K562 (cell line): ENCODE measurements around the gene INTS4. TPM values are rescaled to one million over a fixed set of nuclear protein-coding genes. Genes with fewer than 3 reads are reported as not detected.

Experiments used
- ARID2 ChIP-seq: fragments of 450-650 bp; IDR thresholded peaks from 2 replicates; pipeline ENCODE4 v1.6.1; 2017; ENCODE audit warnings: antibody characterized with exemption, mild to moderate bottlenecking
- E2F3 ChIP-seq: fragments of 250-450 bp; sonication (Bioruptor Pico); IDR thresholded peaks from 2 replicates; pipeline ENCODE4 v1.4.0; 2020; ENCODE audit warnings: mild to moderate bottlenecking
- GABPA ChIP-seq: fragments of 200-800 bp; sonication (Bioruptor generic); conservative IDR thresholded peaks from 2 replicates; pipeline ENCODE4 v1.6.1; 2016; ENCODE audit warnings: low read depth, missing genetic modification characterization, missing compliant biosample characterization
- HDAC1 ChIP-seq, 2 experiments: fragments of 450-650 bp; IDR thresholded peaks; 2 replicates each; pipeline ENCODE4 v1.6.1; 2016 to 2017; ENCODE audit warnings: inconsistent platforms in 1 of 2, mild to moderate bottlenecking in 1 of 2, moderate library complexity in 1 of 2
- NR2C1 ChIP-seq, 2 experiments: fragments of 450-650 bp; IDR thresholded peaks; 2 replicates each; pipeline ENCODE4 v1.6.1; 2017; ENCODE audit warnings: mild to moderate bottlenecking in 2 of 2, antibody characterized with exemption in 1 of 2, inconsistent platforms in 1 of 2, missing compliant biosample characterization in 1 of 2, missing genetic modification characterization in 1 of 2
- PTRF ChIP-seq: fragments of 450-650 bp; IDR thresholded peaks from 2 replicates; pipeline ENCODE4 v1.6.1; 2016; ENCODE audit warnings: mild to moderate bottlenecking, missing genetic modification characterization, missing compliant biosample characterization
- RAD21 ChIP-seq, 2 experiments: fragments of 250-450 bp in 1 of 2; fragments of 450-650 bp in 1 of 2; sonication (Bioruptor Pico) in 1 of 2; formaldehyde crosslinking in 1 of 2; IDR thresholded peaks in 1 of 2; conservative IDR thresholded peaks in 1 of 2; 2 replicates each; pipeline versions ENCODE4 v1.4.0 to v1.8.0; 2020 to 2022; ENCODE audit warnings: mild to moderate bottlenecking in 2 of 2, moderate library complexity in 1 of 2
- SUPT5H ChIP-seq: fragments of 450-650 bp; IDR thresholded peaks from 2 replicates; pipeline ENCODE4 v1.6.1; 2016
- TAF15 ChIP-seq: fragments of 200-400 bp; formaldehyde crosslinking; IDR thresholded peaks from 2 replicates; pipeline ENCODE4 v1.6.1; 2017; ENCODE audit warnings: mild to moderate bottlenecking, low read depth, low read length, moderate library complexity
- YY1 ChIP-seq, 3 experiments: IDR thresholded peaks; 2 replicates each; pipeline ENCODE4 v1.6.1; 2011; ENCODE audit warnings: low read length in 2 of 3, mild to moderate bottlenecking in 2 of 3, moderate library complexity in 2 of 3, borderline replicate concordance in 1 of 3, control low read depth in 1 of 3, low read depth in 1 of 3; ENCODE audit not compliant: insufficient read depth in 3 of 3, insufficient replicate concordance in 2 of 3, control insufficient read depth in 1 of 3, insufficient read length in 1 of 3; ENCODE audit errors: extremely low read depth in 1 of 3
- ZNF696 ChIP-seq: fragments of 250-450 bp; sonication (Bioruptor Pico); conservative IDR thresholded peaks from 2 replicates; pipeline ENCODE4 v1.4.0; 2020; ENCODE audit warnings: mild to moderate bottlenecking, moderate library complexity
- polyA plus RNA-seq, 8 experiments: library from polyadenylated mRNA; depleted of rRNA in 4 of 8; stranded (reverse) in 5 of 8; unstranded in 3 of 8; fragments of >200 nt; fragmentation: Nextera tagmentation in 2 of 8; fragmentation: Illumina TruSeq in 1 of 8; extraction: Ambion mirVana in 2 of 8; extraction: Trizol in 1 of 8; gene quantifications; 2 replicates each; pipeline versions ENCODE4 v1.2.1 to v1.2.3, GENCODE V29; 2011 to 2014; ENCODE audit warnings: inconsistent platforms in 1 of 8, missing spikeins in 1 of 8
- total RNA-seq, 7 experiments: library from RNA; depleted of rRNA in 6 of 7; stranded (reverse); fragments of >200 nt in 6 of 7; fragmentation: Illumina TruSeq in 2 of 7; extraction: Trizol in 2 of 7; gene quantifications; 2 replicates each; pipeline versions ENCODE4 v1.2.1 to v1.2.3, GENCODE V29; 2011 to 2021; ENCODE audit warnings: low replicate concordance in 1 of 7
- TF ChIP-seq, protein P1 (sequence below), 2 experiments: fragments of 450-650 bp; formaldehyde crosslinking in 1 of 2; IDR thresholded peaks; 2 replicates each; pipeline versions ENCODE4 v1.4.0 to v1.6.1; 2014 to 2020; ENCODE audit warnings: mild to moderate bottlenecking in 2 of 2, borderline replicate concordance in 1 of 2, low read depth in 1 of 2
- TF ChIP-seq, protein P2 (sequence below): sonication (generic); formaldehyde crosslinking; IDR thresholded peaks from 2 replicates; pipeline ENCODE4 v1.8.0; 2022; ENCODE audit warnings: missing genetic modification reagents, mild to moderate bottlenecking, moderate library complexity, borderline replicate concordance
- TF ChIP-seq, protein P3 (sequence below): fragments of 450-650 bp; IDR thresholded peaks from 2 replicates; pipeline ENCODE4 v1.7.0; 2016; ENCODE audit warnings: borderline replicate concordance

The INTS4 gene
- total and polyA plus RNA-seq, 9 of the 15 experiments (the other 6 are each of a cell fraction or from before 2014, with no cell fraction given): 28.4 to 53.4 (median 44.5) TPM

DNA sequence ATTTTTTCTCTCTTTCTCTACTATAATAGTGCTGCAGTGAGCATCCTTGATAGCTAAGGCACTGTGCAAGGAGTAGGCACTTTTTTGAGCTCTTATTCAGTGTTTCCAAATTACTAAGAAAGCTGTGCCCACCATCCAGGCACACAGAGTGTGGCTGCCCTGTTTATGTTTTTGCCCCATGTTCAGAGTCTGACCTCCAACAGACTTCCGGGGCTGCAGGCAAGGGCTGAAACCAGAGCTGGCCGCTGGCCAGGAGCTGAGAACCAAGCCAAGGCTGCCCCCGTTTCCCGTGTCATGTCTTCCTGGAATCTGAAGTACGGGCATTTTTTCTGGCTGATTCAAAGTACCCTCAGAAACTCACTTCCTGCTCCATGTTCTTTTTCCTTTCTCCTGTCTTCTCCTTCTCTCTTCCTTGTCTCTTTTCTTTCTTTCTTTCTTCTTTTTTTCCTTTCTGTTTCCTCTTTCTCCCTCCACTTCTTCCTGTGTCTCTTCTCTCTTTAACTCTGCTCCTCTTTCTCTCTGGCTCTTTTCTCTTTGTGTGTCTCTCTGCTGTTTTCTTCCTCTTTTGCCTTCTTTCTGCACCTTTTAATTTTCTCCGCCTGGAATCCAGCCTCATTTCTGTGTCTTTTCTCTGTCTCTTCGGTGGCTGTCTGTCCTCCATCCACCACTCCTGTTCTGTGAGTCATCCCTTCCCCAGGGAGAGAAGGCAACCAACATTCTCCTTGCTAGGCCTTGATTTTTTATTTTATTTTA is 45.6 kb upstream of the INTS4 start (continued):
- TF ChIP-seq, protein P1, sequence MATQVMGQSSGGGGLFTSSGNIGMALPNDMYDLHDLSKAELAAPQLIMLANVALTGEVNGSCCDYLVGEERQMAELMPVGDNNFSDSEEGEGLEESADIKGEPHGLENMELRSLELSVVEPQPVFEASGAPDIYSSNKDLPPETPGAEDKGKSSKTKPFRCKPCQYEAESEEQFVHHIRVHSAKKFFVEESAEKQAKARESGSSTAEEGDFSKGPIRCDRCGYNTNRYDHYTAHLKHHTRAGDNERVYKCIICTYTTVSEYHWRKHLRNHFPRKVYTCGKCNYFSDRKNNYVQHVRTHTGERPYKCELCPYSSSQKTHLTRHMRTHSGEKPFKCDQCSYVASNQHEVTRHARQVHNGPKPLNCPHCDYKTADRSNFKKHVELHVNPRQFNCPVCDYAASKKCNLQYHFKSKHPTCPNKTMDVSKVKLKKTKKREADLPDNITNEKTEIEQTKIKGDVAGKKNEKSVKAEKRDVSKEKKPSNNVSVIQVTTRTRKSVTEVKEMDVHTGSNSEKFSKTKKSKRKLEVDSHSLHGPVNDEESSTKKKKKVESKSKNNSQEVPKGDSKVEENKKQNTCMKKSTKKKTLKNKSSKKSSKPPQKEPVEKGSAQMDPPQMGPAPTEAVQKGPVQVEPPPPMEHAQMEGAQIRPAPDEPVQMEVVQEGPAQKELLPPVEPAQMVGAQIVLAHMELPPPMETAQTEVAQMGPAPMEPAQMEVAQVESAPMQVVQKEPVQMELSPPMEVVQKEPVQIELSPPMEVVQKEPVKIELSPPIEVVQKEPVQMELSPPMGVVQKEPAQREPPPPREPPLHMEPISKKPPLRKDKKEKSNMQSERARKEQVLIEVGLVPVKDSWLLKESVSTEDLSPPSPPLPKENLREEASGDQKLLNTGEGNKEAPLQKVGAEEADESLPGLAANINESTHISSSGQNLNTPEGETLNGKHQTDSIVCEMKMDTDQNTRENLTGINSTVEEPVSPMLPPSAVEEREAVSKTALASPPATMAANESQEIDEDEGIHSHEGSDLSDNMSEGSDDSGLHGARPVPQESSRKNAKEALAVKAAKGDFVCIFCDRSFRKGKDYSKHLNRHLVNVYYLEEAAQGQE (IDR thresholded peaks at IDR 0.05; ENCODE audit: borderline replicate concordance): no peak
- TF ChIP-seq, protein P1 (CRISPR knock-in tag; IDR thresholded peaks at IDR 0.05; ENCODE audit: low read depth): no peak
- TF ChIP-seq TAF15 (no peak), NR2C1 (IDR thresholded peaks at IDR 0.05) (no peak), NR2C1 (tag; IDR thresholded peaks at IDR 0.05) (peak; percentile 43; the same call in 1 of the 2 replicates), E2F3 (CRISPR knock-in tag) (no peak), PTRF (tag) (0 out of 2 replicates have a peak, but pooled peaks have one; percentile 7), ZNF696 (CRISPR knock-in tag) (no peak), HDAC1 (IDR thresholded peaks at IDR 0.05) (peak; percentile 71 to 77; a peak in 3 of 4 replicates), RAD21 (CRISPR knock-in tag; conservative IDR thresholded peaks at IDR 0.05 in 1 of 2, IDR thresholded peaks at IDR 0.05 in 1 of 2) (no peak), YY1 (IDR thresholded peaks at IDR 0.05; ENCODE audit: borderline replicate concordance in 1 of 3, control insufficient read depth in 1 of 3, extremely low read depth in 1 of 3, insufficient read depth in 3 of 3, insufficient read length in 1 of 3, insufficient replicate concordance in 2 of 3, low read depth in 1 of 3, low read length in 2 of 3) (peak in 1 of 3 experiments; percentile 65), GABPA (peak; percentile 69), ARID2 (peak; percentile 83), SUPT5H (peak; percentile 50; the same call in 1 of the 2 replicates)
- TF ChIP-seq, protein P2, sequence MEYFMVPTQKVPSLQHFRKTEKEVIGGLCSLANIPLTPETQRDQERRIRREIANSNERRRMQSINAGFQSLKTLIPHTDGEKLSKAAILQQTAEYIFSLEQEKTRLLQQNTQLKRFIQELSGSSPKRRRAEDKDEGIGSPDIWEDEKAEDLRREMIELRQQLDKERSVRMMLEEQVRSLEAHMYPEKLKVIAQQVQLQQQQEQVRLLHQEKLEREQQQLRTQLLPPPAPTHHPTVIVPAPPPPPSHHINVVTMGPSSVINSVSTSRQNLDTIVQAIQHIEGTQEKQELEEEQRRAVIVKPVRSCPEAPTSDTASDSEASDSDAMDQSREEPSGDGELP (CRISPR knock-in tag): 0 out of 2 replicates have a peak, but pooled peaks have one; percentile 29
- TF ChIP-seq, protein P3, sequence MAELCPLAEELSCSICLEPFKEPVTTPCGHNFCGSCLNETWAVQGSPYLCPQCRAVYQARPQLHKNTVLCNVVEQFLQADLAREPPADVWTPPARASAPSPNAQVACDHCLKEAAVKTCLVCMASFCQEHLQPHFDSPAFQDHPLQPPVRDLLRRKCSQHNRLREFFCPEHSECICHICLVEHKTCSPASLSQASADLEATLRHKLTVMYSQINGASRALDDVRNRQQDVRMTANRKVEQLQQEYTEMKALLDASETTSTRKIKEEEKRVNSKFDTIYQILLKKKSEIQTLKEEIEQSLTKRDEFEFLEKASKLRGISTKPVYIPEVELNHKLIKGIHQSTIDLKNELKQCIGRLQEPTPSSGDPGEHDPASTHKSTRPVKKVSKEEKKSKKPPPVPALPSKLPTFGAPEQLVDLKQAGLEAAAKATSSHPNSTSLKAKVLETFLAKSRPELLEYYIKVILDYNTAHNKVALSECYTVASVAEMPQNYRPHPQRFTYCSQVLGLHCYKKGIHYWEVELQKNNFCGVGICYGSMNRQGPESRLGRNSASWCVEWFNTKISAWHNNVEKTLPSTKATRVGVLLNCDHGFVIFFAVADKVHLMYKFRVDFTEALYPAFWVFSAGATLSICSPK: peak; percentile 97
